ENCODE results near the gene AEBP2.

The AEBP2 gene

DNA sequence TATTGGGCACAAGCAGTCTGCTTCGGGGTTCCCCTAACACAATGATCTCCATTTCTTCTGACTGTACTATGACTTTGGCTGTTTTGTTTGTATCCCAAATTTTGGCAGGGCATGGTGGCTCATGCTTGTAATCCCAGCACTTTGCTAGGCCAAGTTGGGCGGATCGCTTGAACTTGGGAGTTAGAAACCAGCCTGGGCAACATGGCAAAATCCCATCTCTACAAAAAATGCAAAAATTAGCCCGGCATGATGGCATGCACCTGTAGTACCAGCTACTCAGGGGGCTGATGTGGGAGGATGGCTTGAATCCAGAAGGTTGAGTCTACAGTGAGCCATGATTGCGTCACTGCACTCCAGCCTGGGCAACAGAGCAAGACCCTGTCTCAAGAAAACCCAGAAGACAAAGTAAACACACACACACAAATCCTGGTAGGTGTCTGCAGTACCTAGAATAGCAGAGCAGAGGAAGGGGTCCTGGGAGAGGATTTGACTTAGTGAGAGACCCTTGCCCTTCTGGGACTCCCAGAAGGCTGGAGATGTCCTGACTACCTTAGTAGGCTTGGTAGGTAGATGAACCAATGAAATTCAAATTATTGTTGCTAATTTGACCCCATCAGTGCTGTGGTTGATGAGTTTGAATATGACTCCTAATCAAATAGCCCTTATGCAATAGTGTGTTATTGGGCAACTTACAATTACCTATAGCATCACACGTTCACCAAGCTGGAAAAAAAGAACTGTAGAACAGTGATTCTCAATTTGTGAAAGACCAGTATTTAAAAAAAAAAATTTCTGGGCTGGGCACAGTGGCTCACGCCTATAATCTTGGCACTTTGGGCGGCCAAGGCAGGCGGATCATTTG is 6.8 kb upstream of the AEBP2 start:
- Histone ChIP-seq H3K9ac (ENCODE audit: low read depth, low read length) (no peak overlapping the region), H3K36me3 (ENCODE audit: insufficient read depth, low read length) (no peaks in the 10 kb centered on the region), H3K9me3 (ENCODE audit: control insufficient read depth, insufficient read depth, low read length) (no peaks in the 10 kb centered on the region), H3K4me1 (ENCODE audit: insufficient read depth, low read length) (peaks cover 24% of the 10 kb centered on the region)

DNA sequence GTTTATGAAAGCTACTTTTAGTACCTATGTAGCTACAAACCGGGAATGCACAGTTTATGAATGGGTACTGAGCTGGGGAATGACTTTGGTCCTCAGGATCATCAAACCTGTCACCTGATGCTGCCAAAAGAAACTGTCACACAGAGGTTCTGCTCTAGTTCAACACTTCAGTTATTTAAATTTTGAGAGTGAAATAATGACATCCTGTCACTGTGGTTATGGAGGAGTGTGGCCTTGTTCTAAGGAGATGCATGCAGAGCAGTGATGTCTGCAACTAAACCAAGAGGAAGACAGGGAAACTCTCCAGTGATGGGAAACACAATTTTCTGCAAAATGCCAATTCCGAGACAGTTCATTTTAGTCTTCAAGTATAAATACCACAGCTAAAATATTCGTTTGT is 4.8 kb upstream of the AEBP2 start:
- no peak overlapping the region for H3K9ac ChIP-seq (ENCODE audit: low read depth, low read length)

DNA sequence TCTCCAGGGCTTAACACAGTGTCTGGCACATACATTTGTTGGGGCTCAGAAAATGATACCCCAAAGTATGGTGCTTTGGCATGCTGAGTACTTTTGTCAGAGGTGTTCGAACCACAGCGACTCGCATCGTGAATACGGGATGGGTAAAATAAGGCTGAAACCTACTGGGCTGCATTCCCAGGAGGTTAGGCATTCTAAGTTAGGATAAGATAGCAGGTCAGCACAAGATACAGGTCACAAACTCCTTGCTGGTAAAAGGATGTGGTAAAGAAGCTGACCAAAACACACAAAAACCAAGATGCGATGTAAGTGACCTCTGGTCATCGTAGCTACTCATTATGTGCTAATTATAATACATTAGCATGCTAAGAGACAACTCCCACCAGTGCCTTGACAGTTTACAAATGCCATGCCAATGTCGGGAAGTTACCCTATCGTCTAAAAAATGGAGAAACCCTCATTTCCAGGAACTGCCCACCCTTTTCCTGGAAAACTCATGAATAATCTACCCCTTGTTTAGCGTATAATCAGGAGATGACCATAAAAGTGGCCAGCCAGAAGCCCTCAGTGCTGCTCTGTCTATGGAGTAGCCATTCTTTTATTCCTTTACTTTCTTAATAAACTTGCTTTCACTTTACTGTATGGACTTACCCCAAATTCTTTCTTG is 3.3 kb upstream of the AEBP2 start:
- Histone ChIP-seq H3K9me3 (ENCODE audit: control insufficient read depth, insufficient read depth, low read length) (no peaks in the 10 kb centered on the region), H3K9ac (ENCODE audit: low read depth, low read length) (no peak overlapping the region), H3K36me3 (ENCODE audit: insufficient read depth, low read length) (no peaks in the 10 kb centered on the region), H3K4me1 (ENCODE audit: insufficient read depth, low read length) (peaks cover 27% of the 10 kb centered on the region)

More for the DNA sequence above, 4.8 kb upstream of the AEBP2 start:
- Histone ChIP-seq H3K4me1 (ENCODE audit: insufficient read depth, low read length) (peaks cover 27% of the 10 kb centered on the region), H3K9me3 (ENCODE audit: control insufficient read depth, insufficient read depth, low read length) (no peaks in the 10 kb centered on the region), H3K36me3 (ENCODE audit: insufficient read depth, low read length) (no peaks in the 10 kb centered on the region)

DNA sequence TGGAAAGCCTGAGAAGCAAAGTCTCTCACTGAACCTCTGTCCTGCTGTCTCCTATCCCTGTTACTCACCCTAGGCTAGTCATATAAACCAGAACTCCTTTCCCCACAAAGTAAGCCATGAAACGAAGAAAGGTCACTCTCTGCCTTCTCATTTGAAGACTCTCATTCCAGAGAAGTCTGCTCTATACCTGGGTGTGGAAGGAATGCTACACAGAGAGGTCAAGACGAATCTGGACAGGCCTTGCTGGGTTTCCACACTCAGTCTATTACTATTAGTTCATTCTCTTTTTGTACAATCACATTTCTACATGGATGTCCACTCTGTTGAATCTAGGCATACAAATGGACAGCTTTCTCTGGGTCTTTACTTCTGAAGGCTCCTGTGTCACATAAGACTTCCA is 2.4 kb upstream of the AEBP2 start:
- Histone ChIP-seq H3K9me3 (ENCODE audit: control insufficient read depth, insufficient read depth, low read length) (no peaks in the 10 kb centered on the region), H3K4me1 (ENCODE audit: insufficient read depth, low read length) (peaks cover 21% of the 10 kb centered on the region), H3K36me3 (ENCODE audit: insufficient read depth, low read length) (no peaks in the 10 kb centered on the region), H3K9ac (ENCODE audit: low read depth, low read length) (no peak overlapping the region)

DNA sequence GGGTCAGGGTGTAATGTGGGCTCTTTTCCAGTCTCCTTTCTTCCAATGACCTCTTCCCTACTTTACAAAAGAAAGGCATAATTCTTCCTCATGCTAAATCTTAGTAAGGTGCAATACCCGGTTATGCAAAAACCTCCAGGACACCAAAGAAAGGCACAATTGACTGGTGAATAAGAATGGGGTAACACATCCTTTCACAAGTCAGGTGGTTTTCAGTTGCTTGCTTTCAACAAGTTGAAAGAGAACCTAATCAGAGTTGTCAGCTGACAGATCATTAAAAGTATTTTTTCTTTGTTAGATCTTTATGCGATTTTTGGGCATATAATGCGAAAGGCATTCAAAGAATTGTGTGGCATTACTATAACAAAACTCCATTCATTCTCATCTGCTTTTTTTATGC is 1.3 kb upstream of the AEBP2 start:
- no peaks in the 10 kb centered on the region for H3K36me3 ChIP-seq (ENCODE audit: insufficient read depth, low read length)
- H3K9ac ChIP-seq (ENCODE audit: low read depth, low read length) = peak overlapping the region; percentile 36
- peaks cover 18% of the 10 kb centered on the region; the same call in 1 of the 2 replicates for H3K4me1 ChIP-seq (ENCODE audit: insufficient read depth, low read length)
- H3K9me3 ChIP-seq (ENCODE audit: control insufficient read depth, insufficient read depth, low read length) = no peaks in the 10 kb centered on the region

DNA sequence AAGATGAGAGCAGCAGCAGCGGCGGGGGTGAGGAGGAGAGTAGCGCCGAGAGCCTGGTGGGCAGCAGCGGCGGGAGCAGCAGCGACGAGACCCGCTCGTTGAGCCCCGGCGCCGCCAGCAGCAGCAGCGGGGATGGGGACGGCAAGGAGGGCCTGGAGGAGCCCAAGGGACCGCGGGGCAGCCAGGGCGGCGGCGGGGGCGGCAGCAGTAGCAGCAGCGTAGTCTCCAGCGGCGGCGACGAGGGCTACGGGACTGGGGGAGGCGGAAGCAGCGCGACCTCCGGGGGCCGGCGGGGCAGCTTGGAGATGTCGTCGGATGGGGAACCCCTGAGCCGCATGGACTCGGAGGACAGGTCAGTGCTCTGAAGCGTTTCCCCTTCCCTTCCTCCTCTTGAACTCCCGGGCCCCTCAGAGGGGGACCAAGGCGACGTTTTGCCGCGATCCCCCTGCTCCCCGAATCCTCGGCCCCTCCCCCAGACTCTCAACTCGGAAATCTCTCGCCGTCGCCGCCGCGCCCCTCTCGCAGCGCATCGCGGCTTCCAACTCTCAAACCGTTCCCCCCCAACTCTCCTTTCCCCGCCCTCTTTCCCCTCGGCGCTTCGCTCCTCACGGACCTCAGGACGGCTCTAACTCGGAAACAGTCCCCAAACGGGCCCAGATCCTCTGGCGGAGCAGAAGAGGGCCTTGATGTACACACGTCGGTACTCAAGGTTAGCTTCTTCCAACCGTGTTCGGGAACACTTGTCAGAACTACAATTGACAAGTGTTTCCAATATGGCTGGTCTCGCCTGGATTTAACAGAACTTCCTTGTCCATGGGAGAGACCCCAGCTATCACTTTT is 947 bp downstream of the AEBP2 start:
- Histone ChIP-seq H3K4me1 (ENCODE audit: insufficient read depth, low read length) (peaks cover 18% of the 10 kb centered on the region; the same call in 1 of the 2 replicates), H3K9me3 (ENCODE audit: control insufficient read depth, insufficient read depth, low read length) (no peaks in the 10 kb centered on the region), H3K36me3 (ENCODE audit: insufficient read depth, low read length) (0 out of 2 replicates have a peak, but pooled peaks cover 3% of the 10 kb centered on the region), H3K9ac (ENCODE audit: low read depth, low read length) (peak overlapping the region; percentile 93)

DNA sequence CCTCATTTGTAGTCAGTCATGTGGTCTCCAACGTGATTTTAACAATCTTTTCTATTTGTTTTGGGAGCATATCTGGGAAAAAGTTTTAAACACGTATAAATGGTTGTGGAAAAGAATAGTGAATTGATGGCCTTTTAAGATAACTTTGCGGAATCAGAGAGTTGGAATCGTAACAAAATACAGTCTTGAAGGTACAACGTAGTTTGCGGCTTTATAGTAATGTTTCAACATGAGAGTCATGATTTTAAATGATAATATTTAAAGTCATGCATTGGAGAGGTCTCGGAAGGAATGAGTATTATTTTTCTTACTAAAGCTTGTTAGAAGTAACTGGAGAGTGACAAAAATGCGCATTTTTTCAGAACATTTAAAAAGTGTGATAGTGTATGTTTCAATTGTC is 1.6 kb downstream of the AEBP2 start:
- Histone ChIP-seq H3K9ac (ENCODE audit: low read depth, low read length) (peak overlapping the region; percentile 93), H3K9me3 (ENCODE audit: control insufficient read depth, insufficient read depth, low read length) (no peaks in the 10 kb centered on the region), H3K36me3 (ENCODE audit: insufficient read depth, low read length) (0 out of 2 replicates have a peak, but pooled peaks cover 3% of the 10 kb centered on the region), H3K4me1 (ENCODE audit: insufficient read depth, low read length) (peaks cover 13% of the 10 kb centered on the region; the same call in 1 of the 2 replicates)

DNA sequence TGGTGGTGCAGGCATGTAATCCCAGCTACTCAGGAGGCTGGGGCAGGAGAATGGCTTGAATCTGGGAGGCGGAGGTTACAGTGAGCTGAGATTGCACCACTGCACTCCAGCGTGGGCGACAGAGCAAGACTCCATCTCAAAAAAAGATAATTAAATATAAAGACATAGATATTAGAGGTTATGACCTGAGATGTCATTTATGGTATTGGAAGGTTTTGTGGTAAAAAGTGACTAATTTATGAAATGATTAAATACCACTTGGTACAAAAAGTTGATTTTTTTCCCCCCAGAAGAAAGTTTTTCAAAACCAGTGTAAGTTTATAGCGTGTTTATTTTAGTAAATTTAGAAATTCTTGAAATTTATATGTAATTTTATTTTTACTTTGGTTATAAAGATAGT is 4.3 kb downstream of the AEBP2 start:
- H3K4me1 ChIP-seq (ENCODE audit: insufficient read depth, low read length) = 0 out of 2 replicates have a peak, but pooled peaks cover 6% of the 10 kb centered on the region
- 0 out of 2 replicates have a peak, but pooled peaks cover 3% of the 10 kb centered on the region for H3K36me3 ChIP-seq (ENCODE audit: insufficient read depth, low read length)
- no peaks in the 10 kb centered on the region for H3K9me3 ChIP-seq (ENCODE audit: control insufficient read depth, insufficient read depth, low read length)
- no peak overlapping the region; the same call in 1 of the 2 replicates for H3K9ac ChIP-seq (ENCODE audit: low read depth, low read length)

DNA sequence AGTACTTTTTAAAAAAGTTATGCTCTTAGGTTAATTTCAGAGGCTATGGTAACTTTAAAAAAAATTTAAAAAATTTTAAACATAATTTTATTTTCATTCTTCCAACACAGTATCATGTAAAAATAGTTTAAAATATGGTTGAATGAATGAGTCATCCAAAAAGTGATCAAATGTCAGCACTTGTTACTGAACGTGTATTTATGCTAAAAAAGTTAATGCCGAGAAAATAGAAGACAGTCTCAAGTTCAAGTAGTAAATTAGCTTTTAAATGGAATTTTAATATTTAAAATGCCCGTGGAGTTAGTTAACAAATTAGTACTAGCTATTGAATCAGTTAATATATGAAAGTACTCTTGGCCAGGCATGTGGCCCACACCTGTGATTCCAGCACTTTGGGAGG is 4.8 kb downstream of the AEBP2 start:
- H3K9ac ChIP-seq (ENCODE audit: low read depth, low read length) = peak overlapping the region; percentile 7; the same call in 1 of the 2 replicates
- 0 out of 2 replicates have a peak, but pooled peaks cover 3% of the 10 kb centered on the region for H3K36me3 ChIP-seq (ENCODE audit: insufficient read depth, low read length)
- 0 out of 2 replicates have a peak, but pooled peaks cover 6% of the 10 kb centered on the region for H3K4me1 ChIP-seq (ENCODE audit: insufficient read depth, low read length)
- no peaks in the 10 kb centered on the region for H3K9me3 ChIP-seq (ENCODE audit: control insufficient read depth, insufficient read depth, low read length)

DNA sequence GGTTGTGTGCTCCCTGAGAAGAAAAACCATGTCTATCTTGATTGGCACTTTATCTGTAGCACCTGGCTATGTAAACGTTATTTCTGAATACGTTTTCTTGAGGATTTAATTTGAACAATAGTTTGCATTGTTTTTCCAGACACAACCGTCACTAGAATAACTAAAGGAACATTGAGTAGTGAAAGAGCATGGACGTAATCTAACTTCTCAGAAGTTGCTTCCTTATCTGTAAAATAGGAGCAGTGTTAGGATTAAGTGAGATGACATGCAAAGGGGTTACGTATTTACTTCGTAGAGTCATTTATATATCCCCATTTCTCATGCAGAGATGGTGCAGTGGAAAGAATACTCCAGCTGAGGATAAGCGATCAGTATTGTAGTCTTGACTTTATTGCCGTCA is 8.1 kb downstream of the AEBP2 start:
- peaks cover 16% of the 10 kb centered on the region for H3K4me1 ChIP-seq (ENCODE audit: insufficient read depth, low read length)
- H3K9me3 ChIP-seq (ENCODE audit: control insufficient read depth, insufficient read depth, low read length) = no peaks in the 10 kb centered on the region
- H3K36me3 ChIP-seq (ENCODE audit: insufficient read depth, low read length) = 0 out of 2 replicates have a peak, but pooled peaks cover 3% of the 10 kb centered on the region
- H3K9ac ChIP-seq (ENCODE audit: low read depth, low read length) = no peak overlapping the region

DNA sequence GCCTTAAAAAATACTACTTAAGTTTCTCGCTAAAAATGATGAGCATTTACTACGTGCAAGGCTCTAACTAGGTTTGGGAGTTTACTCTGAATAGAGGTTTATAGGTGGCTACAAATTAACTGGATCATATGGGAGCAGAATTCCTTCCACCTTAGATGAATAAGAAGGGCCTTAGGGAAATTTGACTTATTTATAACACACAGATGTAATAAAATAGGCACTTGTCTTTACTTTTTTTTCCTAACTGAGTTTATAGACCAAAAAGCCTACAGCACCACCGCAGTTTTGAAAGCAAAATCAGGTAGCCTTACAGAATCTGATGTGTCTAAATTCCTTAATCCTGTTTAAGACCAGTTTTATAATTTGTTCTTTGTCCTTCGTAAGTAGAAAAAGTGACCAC is 10.5 kb downstream of the AEBP2 start:
- H3K9ac ChIP-seq (ENCODE audit: low read depth, low read length) = no peak overlapping the region
- H3K9me3 ChIP-seq (ENCODE audit: control insufficient read depth, insufficient read depth, low read length) = no peaks in the 10 kb centered on the region
- H3K36me3 ChIP-seq (ENCODE audit: insufficient read depth, low read length) = no peaks in the 10 kb centered on the region
- H3K4me1 ChIP-seq (ENCODE audit: insufficient read depth, low read length) = peaks cover 24% of the 10 kb centered on the region

DNA sequence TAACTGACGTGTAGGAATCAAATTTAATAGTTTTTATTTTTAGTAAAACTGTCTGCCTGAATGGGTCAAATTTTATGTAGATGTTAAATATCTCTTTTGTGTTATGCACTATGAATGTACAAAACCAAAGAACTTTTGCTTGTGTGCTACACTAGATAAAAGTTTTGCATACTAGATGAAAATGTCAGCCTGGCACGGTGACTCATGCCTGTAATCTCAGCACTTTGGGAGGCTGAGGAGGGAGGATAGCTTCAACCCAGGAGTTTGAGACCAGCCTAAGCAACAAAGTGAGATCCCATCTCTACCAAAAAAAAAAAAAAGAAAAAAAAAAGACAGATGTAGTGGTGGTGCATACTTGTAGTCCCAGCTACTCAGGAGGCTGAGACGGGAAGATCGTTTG is 11.1 kb downstream of the AEBP2 start:
- peaks cover 24% of the 10 kb centered on the region for H3K4me1 ChIP-seq (ENCODE audit: insufficient read depth, low read length)
- H3K9me3 ChIP-seq (ENCODE audit: control insufficient read depth, insufficient read depth, low read length) = no peaks in the 10 kb centered on the region
- H3K9ac ChIP-seq (ENCODE audit: low read depth, low read length) = no peak overlapping the region
- H3K36me3 ChIP-seq (ENCODE audit: insufficient read depth, low read length) = peaks cover 4% of the 10 kb centered on the region; the same call in 1 of the 2 replicates

DNA sequence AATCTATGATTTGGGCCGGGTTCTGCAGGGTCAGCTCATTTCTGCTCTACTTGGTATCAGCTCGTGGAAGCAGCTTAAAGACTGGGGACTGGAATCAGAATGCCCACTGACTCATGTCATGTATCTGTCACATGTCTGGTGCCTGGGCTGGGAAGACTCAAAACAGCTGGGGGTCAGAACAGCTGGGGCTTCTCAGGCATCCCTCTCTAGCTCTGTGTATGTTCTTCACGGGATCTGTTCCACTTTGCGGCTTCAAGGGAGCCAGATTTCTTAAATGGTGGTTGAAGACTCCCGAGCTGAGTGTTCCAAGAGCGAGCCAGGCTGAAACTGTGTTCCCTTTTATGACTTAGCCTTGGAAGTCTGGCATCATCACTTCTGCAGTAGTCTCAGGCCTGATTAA is 11.9 kb downstream of the AEBP2 start:
- Histone ChIP-seq H3K9me3 (ENCODE audit: control insufficient read depth, insufficient read depth, low read length) (no peaks in the 10 kb centered on the region), H3K36me3 (ENCODE audit: insufficient read depth, low read length) (peaks cover 4% of the 10 kb centered on the region; the same call in 1 of the 2 replicates), H3K9ac (ENCODE audit: low read depth, low read length) (no peak overlapping the region), H3K4me1 (ENCODE audit: insufficient read depth, low read length) (peaks cover 24% of the 10 kb centered on the region)

DNA sequence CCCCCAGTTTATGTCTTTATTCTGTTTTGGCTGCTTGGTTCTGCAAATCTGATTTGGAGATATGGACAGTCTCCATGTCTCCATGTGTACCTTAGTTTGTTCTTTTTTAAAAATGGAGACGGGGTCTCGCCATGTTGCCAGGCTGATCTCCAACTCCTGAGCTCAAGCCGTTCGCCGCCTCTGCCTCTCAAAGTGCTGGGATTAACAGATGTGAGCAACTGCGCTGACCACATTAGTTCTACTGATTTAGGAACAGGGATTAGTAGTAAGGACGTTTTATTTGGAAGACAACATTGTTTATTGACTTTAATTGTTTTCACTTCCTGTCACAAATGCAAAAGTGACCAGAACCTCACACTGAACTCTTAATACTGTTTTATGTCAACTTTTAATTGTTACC is 14.7 kb downstream of the AEBP2 start:
- H3K9ac ChIP-seq (ENCODE audit: low read depth, low read length) = no peak overlapping the region
- peaks cover 28% of the 10 kb centered on the region for H3K4me1 ChIP-seq (ENCODE audit: insufficient read depth, low read length)
- H3K36me3 ChIP-seq (ENCODE audit: insufficient read depth, low read length) = peaks cover 7% of the 10 kb centered on the region; the same call in 1 of the 2 replicates
- no peaks in the 10 kb centered on the region for H3K9me3 ChIP-seq (ENCODE audit: control insufficient read depth, insufficient read depth, low read length)

All from ES-I3 (cell line).